Neuronal stem cell (in vitro differentiated cells): ENCODE results near the gene GPX1.
"Not testable (repeated sequence)": the region's sequence is repeated elsewhere in the genome, so short reads cannot be mapped to it uniquely, and the experiment has no call there.

Experiments used
- DNase-seq: peaks from one replicate; pipeline ENCODE4 v3.0.0-alpha.2; 2013; ENCODE audit warnings: low spot score
- H2AFZ ChIP-seq: one replicate; pipeline ENCODE4 v1.6.1; 2013; ENCODE audit warnings: mild to moderate bottlenecking, low read length, inconsistent platforms
- H2AK5ac ChIP-seq: 2 replicates; pipeline ENCODE4 v1.6.1; 2013; ENCODE audit warnings: low read depth, mild to moderate bottlenecking, inconsistent platforms, low read length, moderate library complexity, mixed read lengths
- H2BK120ac ChIP-seq: 2 replicates; pipeline ENCODE4 v1.6.1; 2013; ENCODE audit warnings: low read depth, mild to moderate bottlenecking, inconsistent platforms, low read length, moderate library complexity, mixed read lengths
- H2BK12ac ChIP-seq: one replicate; pipeline ENCODE4 v1.6.1; 2013; ENCODE audit warnings: low read length, inconsistent platforms
- H2BK15ac ChIP-seq: 2 replicates; pipeline ENCODE4 v1.6.1; 2013; ENCODE audit warnings: mild to moderate bottlenecking, low read length, inconsistent platforms, mixed read lengths
- H2BK5ac ChIP-seq: one replicate; pipeline ENCODE4 v1.6.1; 2013; ENCODE audit warnings: inconsistent platforms, mild to moderate bottlenecking, low read length, moderate library complexity
- H3K14ac ChIP-seq: one replicate; pipeline ENCODE4 v1.6.1; 2013; ENCODE audit warnings: low read length, inconsistent platforms
- H3K18ac ChIP-seq: 2 replicates; pipeline ENCODE4 v1.6.1; 2013; ENCODE audit warnings: low read length, inconsistent platforms
- H3K23ac ChIP-seq: 2 replicates; pipeline ENCODE4 v1.6.1; 2013; ENCODE audit warnings: low read depth, mild to moderate bottlenecking, mixed read lengths, low read length, inconsistent platforms; ENCODE audit not compliant: poor library complexity
- H3K27ac ChIP-seq: replicated peaks from 3 replicates; pipeline ENCODE4 v1.5.1; 2013; ENCODE audit warnings: low read length, inconsistent platforms
- H3K27me3 ChIP-seq, 3 experiments: 2 replicates each; pipeline ENCODE4 v1.6.1; 2013; ENCODE audit warnings: low read length in 3 of 3, mild to moderate bottlenecking in 2 of 3, inconsistent platforms in 1 of 3, low read depth in 1 of 3, mixed read lengths in 1 of 3, moderate library complexity in 1 of 3; ENCODE audit not compliant: control insufficient read depth in 3 of 3, insufficient read depth in 3 of 3
- H3K36me3 ChIP-seq, 2 donors: replicated peaks in 1 of 2; 2 replicates each; pipeline ENCODE4 v1.6.1; 2013; ENCODE audit warnings: low read length in 2 of 2; ENCODE audit not compliant: control insufficient read depth in 2 of 2, insufficient read depth in 2 of 2
- H3K4ac ChIP-seq: 2 replicates; pipeline ENCODE4 v1.6.1; 2013; ENCODE audit warnings: inconsistent platforms, mild to moderate bottlenecking, low read length, moderate library complexity
- H3K4me1 ChIP-seq, 2 donors: 1 replicate in 1 of 2; 2 replicates in 1 of 2; pipeline ENCODE4 v1.6.1; 2013; ENCODE audit warnings: low read length in 2 of 2, low read depth in 1 of 2; ENCODE audit not compliant: control insufficient read depth in 2 of 2, insufficient read depth in 1 of 2
- H3K4me2 ChIP-seq: one replicate; pipeline ENCODE4 v1.6.1; 2013; ENCODE audit warnings: mild to moderate bottlenecking, low read length, inconsistent platforms; ENCODE audit not compliant: insufficient read depth, poor library complexity, severe bottlenecking
- H3K4me3 ChIP-seq, 2 donors: 2 replicates each; pipeline ENCODE4 v1.5.1; 2013; ENCODE audit warnings: low read length in 2 of 2, mild to moderate bottlenecking in 2 of 2, inconsistent platforms in 1 of 2, moderate library complexity in 1 of 2
- H3K79me1 ChIP-seq: one replicate; pipeline ENCODE4 v1.6.1; 2013; ENCODE audit warnings: low read depth, mild to moderate bottlenecking, inconsistent platforms, low read length, moderate library complexity
- H3K9ac ChIP-seq: one replicate; pipeline ENCODE4 v1.6.1; 2013; ENCODE audit warnings: mild to moderate bottlenecking, low read depth, low read length, inconsistent platforms; ENCODE audit not compliant: poor library complexity
- H3K9me3 ChIP-seq, 2 donors: replicated peaks in 1 of 2; 2 replicates each; pipeline versions ENCODE3 to v1.6.1; 2013; ENCODE audit warnings: low read length in 2 of 2, mild to moderate bottlenecking in 2 of 2, inconsistent platforms in 1 of 2, low read depth in 1 of 2, mixed read lengths in 1 of 2, moderate library complexity in 1 of 2; ENCODE audit not compliant: control insufficient read depth in 2 of 2, insufficient read depth in 1 of 2
- H4K8ac ChIP-seq: one replicate; pipeline ENCODE4 v1.6.1; 2013; ENCODE audit warnings: low read depth, mild to moderate bottlenecking, inconsistent platforms, low read length, moderate library complexity
- H4K91ac ChIP-seq: one replicate; pipeline ENCODE4 v1.6.1; 2013; ENCODE audit warnings: low read length, low read depth, mild to moderate bottlenecking, inconsistent platforms; ENCODE audit not compliant: poor library complexity
- WGBS, 2 donors: extraction: QIAGEN DNeasy Blood & Tissue Kit; methylation state at CpG; one replicate each; pipeline ENCODE4 v1.1.7; 2013; ENCODE audit warnings: missing lambda C conversion rate in 2 of 2, mixed read lengths in 1 of 2; ENCODE audit not compliant: insufficient read length in 2 of 2, insufficient replicate concordance in 1 of 2; ENCODE audit errors: extremely low coverage in 2 of 2; 5-methylcytosine and 5-hydroxymethylcytosine counted together

Gene GPX1

GRCh38 chr3:49352281-49352680 is 5.9 kb downstream of the GPX1 start:
- H2BK15ac ChIP-seq: no peak overlapping the region
- no peak overlapping the region for H3K18ac ChIP-seq
- H3K4ac ChIP-seq: no peak overlapping the region
- H2AK5ac ChIP-seq: no peak overlapping the region
- no peak overlapping the region for H3K9ac ChIP-seq
- H3K14ac ChIP-seq: no peak overlapping the region
- no peak overlapping the region for H4K91ac ChIP-seq
- H3K9me3 ChIP-seq: peaks cover 0 to 4% of the 10 kb centered on the region in 2 donors
- no peaks in the 10 kb centered on the region for H3K27me3 ChIP-seq
- H3K79me1 ChIP-seq: peaks cover 1% of the 10 kb centered on the region
- H3K23ac ChIP-seq: no peak overlapping the region
- no peak for DNase-seq
- no peak overlapping the region for H4K8ac ChIP-seq
- no CpG with 5 or more reads among the region's 2 CpGs for WGBS, 2 donors
- peaks cover 9 to 18% of the 10 kb centered on the region in 2 donors for H3K36me3 ChIP-seq
- H2BK5ac ChIP-seq: no peak overlapping the region
- H3K27ac ChIP-seq: no peak overlapping the region
- no peak overlapping the region for H2BK120ac ChIP-seq
- peak overlapping the region; percentile 83 for H2AFZ ChIP-seq
- H3K4me1 ChIP-seq: peaks cover 3 to 7% of the 10 kb centered on the region in 2 donors
- H3K4me2 ChIP-seq: no peak overlapping the region
- H3K4me3 ChIP-seq: no peak overlapping the region
- H2BK12ac ChIP-seq: no peak overlapping the region

- WGBS, 2 donors: no CpG with 5 or more reads among the region's 1 CpG
- H2BK12ac ChIP-seq: no peak overlapping the region
- no peak overlapping the region for H2BK5ac ChIP-seq
- H2BK120ac ChIP-seq: no peak overlapping the region
- H3K27me3 ChIP-seq: no peaks in the 10 kb centered on the region
- no peak overlapping the region for H4K91ac ChIP-seq
- no peak overlapping the region for H2BK15ac ChIP-seq
- no peak overlapping the region for H3K4me2 ChIP-seq
- H3K18ac ChIP-seq: no peak overlapping the region
- no peak overlapping the region for H3K9ac ChIP-seq
- H3K4ac ChIP-seq: no peak overlapping the region
- H3K23ac ChIP-seq: no peak overlapping the region
- peaks cover 0 to 4% of the 10 kb centered on the region in 2 donors for H3K9me3 ChIP-seq
- peaks cover 1% of the 10 kb centered on the region for H3K79me1 ChIP-seq
- DNase-seq: no peak
- H4K8ac ChIP-seq: no peak overlapping the region
- peaks cover 3 to 7% of the 10 kb centered on the region in 2 donors for H3K4me1 ChIP-seq
- H3K36me3 ChIP-seq: peaks cover 9 to 12% of the 10 kb centered on the region in 2 donors
- no peak overlapping the region for H3K14ac ChIP-seq
- no peak overlapping the region for H2AK5ac ChIP-seq
- peak overlapping the region; percentile 83 for H2AFZ ChIP-seq
- H3K4me3 ChIP-seq: no peak overlapping the region
- peak overlapping the region; percentile 23 for H3K27ac ChIP-seq
Measured at GRCh38 chr3:49351521-49352011, 6.6 kb downstream of the GPX1 start.

- Histone ChIP-seq H3K27ac (no peak overlapping the region), H3K18ac (no peak overlapping the region), H4K91ac (no peak overlapping the region), H3K9ac (peak overlapping the region; percentile 16), H2AFZ (no peak overlapping the region), H2BK12ac (no peak overlapping the region), H3K4me1 (peaks cover 3 to 7% of the 10 kb centered on the region in 2 donors), H3K14ac (no peak overlapping the region), H3K4me2 (no peak overlapping the region), H3K79me1 (peaks cover 1% of the 10 kb centered on the region), H3K36me3 (no peaks in the 10 kb centered on the region), H2AK5ac (no peak overlapping the region), H2BK5ac (no peak overlapping the region), H3K4me3 (no peak overlapping the region), H2BK15ac (no peak overlapping the region), H3K23ac (no peak overlapping the region), H4K8ac (no peak overlapping the region), H2BK120ac (no peak overlapping the region), H3K27me3 (no peaks in the 10 kb centered on the region), H3K4ac (no peak overlapping the region), H3K9me3 (no peaks in the 10 kb centered on the region)
- WGBS, 2 donors: no CpG with 5 or more reads among the region's 3 CpGs
- no peak for DNase-seq
Measured at GRCh38 chr3:49349348-49350114, 8.6 kb downstream of the GPX1 start.

GRCh38 chr3:49348361-49348760 is 9.8 kb downstream of the GPX1 start:
- H2BK5ac ChIP-seq, H2BK15ac ChIP-seq, H4K8ac ChIP-seq, H2AFZ ChIP-seq, H3K79me1 ChIP-seq, H3K18ac ChIP-seq, H2AK5ac ChIP-seq, H3K36me3 ChIP-seq, H3K27me3 ChIP-seq, H4K91ac ChIP-seq, H3K4me3 ChIP-seq, H3K4me2 ChIP-seq, H3K4me1 ChIP-seq, H3K27ac ChIP-seq, H3K14ac ChIP-seq, H3K9me3 ChIP-seq, H2BK120ac ChIP-seq, H3K9ac ChIP-seq, H2BK12ac ChIP-seq, H3K4ac ChIP-seq, H3K23ac ChIP-seq, DNase-seq: not testable (repeated sequence)
- no CpG with 5 or more reads among the region's 12 CpGs for WGBS, 2 donors
